HepG2 (cell line): ENCODE results near the gene HELZ2. TPM values are rescaled to one million over a fixed set of nuclear protein-coding genes. Genes with fewer than 3 reads are reported as not detected.

Source experiments
- ATAC-seq: fragments of 200-7000 bp; cut with Tn5 transposase; 3 replicates; pipeline ENCODE4 v1.9.1; 2020; ENCODE audit warnings: mild to moderate bottlenecking, moderate library complexity
- BruUV-seq: library from RNA; stranded (reverse); fragments of 400-500 nt; replicated peaks from 2 replicates; lab custom pipeline; 2021; lab: Mats Ljungman, UMichigan
- CTCF ChIA-PET: fragments of 300-600 bp; formaldehyde crosslinking; extraction: SDS; loops from one replicate; lab custom pipeline; 2021; ENCODE audit warnings: low total read pairs, inconsistent platforms, low intra/inter-chr PET ratio; lab: Yijun Ruan, JAX
- POLR2A ChIA-PET: fragments of 350-600 bp; sonication (Branson Sonifier 250); formaldehyde crosslinking; loops from one replicate; lab custom pipeline; 2020; ENCODE audit warnings: antibody characterized with exemption, inconsistent platforms; lab: Yijun Ruan, JAX
- DNase-seq: peaks from one replicate; pipeline ENCODE4 v3.0.0-alpha.2; 2015; ENCODE audit warnings: low spot score
- FAIRE-seq: peaks from 3 replicates; lab custom pipeline; 2011; peaks lifted over from hg19 to GRCh38; lab: Jason Lieb, UNC
- H2AFZ ChIP-seq: one replicate; pipeline ENCODE4 v1.6.1; 2011; ENCODE audit warnings: low read length, inconsistent platforms
- H3K27ac ChIP-seq: fragments of 300-600 bp; 3 replicates; pipeline ENCODE4 v1.8.0; 2011; ENCODE audit warnings: mixed run types, mild to moderate bottlenecking, mixed read lengths, low read length, inconsistent platforms; ENCODE audit not compliant: insufficient read depth; ENCODE audit errors: extremely low read length
- H3K27me3 ChIP-seq, 2 experiments: fragments of 200-600 bp in 1 of 2; 2 replicates in 1 of 2; 3 replicates in 1 of 2; pipeline versions ENCODE4 v1.6.0 to v1.8.0; 2011; ENCODE audit warnings: low read length in 2 of 2, mild to moderate bottlenecking in 2 of 2, moderate library complexity in 2 of 2, inconsistent platforms in 1 of 2; ENCODE audit not compliant: insufficient read depth in 2 of 2, control insufficient read depth in 1 of 2
- H3K36me3 ChIP-seq, 2 experiments: fragments of 200-600 bp in 1 of 2; replicated peaks in 1 of 2; 2 replicates in 1 of 2; 3 replicates in 1 of 2; pipeline versions ENCODE4 v1.5.1 to v1.8.0; 2011; ENCODE audit warnings: low read length in 2 of 2, inconsistent platforms in 1 of 2; ENCODE audit not compliant: insufficient read depth in 2 of 2, control insufficient read depth in 1 of 2
- H3K4me1 ChIP-seq: 2 replicates; pipeline ENCODE4 v1.5.1; 2012; ENCODE audit warnings: low read length, inconsistent platforms; ENCODE audit not compliant: insufficient read depth
- H3K4me2 ChIP-seq: 2 replicates; pipeline ENCODE4 v1.6.0; 2011; ENCODE audit warnings: low read depth, low read length, inconsistent platforms
- H3K4me3 ChIP-seq, 3 experiments: fragments of 200-600 bp in 1 of 3; sonication (generic), shearing (Covaris generic) in 1 of 3; replicated peaks in 1 of 3; 2 replicates each; pipeline ENCODE4 v1.5.1; 2011 to 2016; ENCODE audit warnings: low read length in 3 of 3, inconsistent platforms in 2 of 3, low read depth in 2 of 3, mild to moderate bottlenecking in 2 of 3, control low read depth in 1 of 3, mixed read lengths in 1 of 3; ENCODE audit not compliant: insufficient read depth in 1 of 3
- H3K79me2 ChIP-seq: one replicate; pipeline ENCODE4 v1.6.1; 2011; ENCODE audit warnings: low read length, inconsistent platforms; ENCODE audit not compliant: insufficient read depth
- H3K9ac ChIP-seq: 2 replicates; pipeline ENCODE4 v1.6.0; 2011; ENCODE audit warnings: mild to moderate bottlenecking, low read depth, low read length, inconsistent platforms; ENCODE audit not compliant: insufficient read depth
- H3K9me3 ChIP-seq: 2 replicates; pipeline ENCODE4 v1.5.1; 2012; ENCODE audit warnings: mild to moderate bottlenecking, low read length
- H4K20me1 ChIP-seq: 2 replicates; pipeline ENCODE4 v1.6.0; 2011; ENCODE audit warnings: inconsistent platforms, mild to moderate bottlenecking, low read length, moderate library complexity; ENCODE audit not compliant: insufficient read depth
- ADNP ChIP-seq: sonication (generic); formaldehyde crosslinking; IDR thresholded peaks from 2 replicates; pipeline ENCODE4 v1.4.0; 2020; ENCODE audit warnings: missing genetic modification reagents
- AGO2 ChIP-seq: fragments of 200-400 bp; formaldehyde crosslinking; optimal IDR thresholded peaks from 2 replicates; pipeline ENCODE3; 2017; ENCODE audit warnings: mild to moderate bottlenecking, low read depth, low read length, moderate library complexity
- HIVEP1 ChIP-seq: sonication (generic); formaldehyde crosslinking; IDR thresholded peaks from 2 replicates; pipeline ENCODE4 v1.4.0; 2020; ENCODE audit warnings: mild to moderate bottlenecking, missing genetic modification reagents
- MTF2 ChIP-seq: sonication (generic); formaldehyde crosslinking; IDR thresholded peaks from 2 replicates; pipeline ENCODE4 v1.5.0; 2020; ENCODE audit warnings: missing genetic modification reagents, borderline replicate concordance
- RARA ChIP-seq: IDR thresholded peaks from 2 replicates; pipeline ENCODE4 v1.6.1; 2016; ENCODE audit warnings: missing genetic modification reagents, missing compliant biosample characterization
- ZNF253 ChIP-seq: sonication (generic); formaldehyde crosslinking; IDR thresholded peaks from 2 replicates; pipeline ENCODE4 v1.8.0; 2022; ENCODE audit warnings: mild to moderate bottlenecking, missing genetic modification reagents, borderline replicate concordance
- WGBS: methylation state at CpG from one replicate; pipeline ENCODE4 v1.1.6; 2017; ENCODE audit warnings: low lambda C conversion rate; 5-methylcytosine and 5-hydroxymethylcytosine counted together
- in situ Hi-C: cut with HindIII; loops from 2 replicates; pipeline ENCODE4 v1.10.0; 2017; ENCODE audit warnings: low pct_unique_long_range_greater_than_20kb; ENCODE audit not compliant: extremely low pct_ligation_motif_present
- intact Hi-C: fragments of 100-400 bp; cut with micrococcal nuclease; formaldehyde crosslinking; loops from one replicate; pipeline ENCODE4 v1.10.0; 2022; ENCODE audit not compliant: unreplicated experiment
- polyA plus RNA-seq, 8 experiments: library from polyadenylated mRNA; depleted of rRNA in 3 of 8; stranded (reverse) in 7 of 8; unstranded in 1 of 8; fragments of >200 nt; fragmentation: Illumina TruSeq in 4 of 8; extraction: Trizol in 4 of 8; gene quantifications; 2 replicates each; pipeline versions ENCODE4 v1.2.1 to v1.2.3, GENCODE V29; 2011 to 2016; ENCODE audit warnings: low read depth in 4 of 8, missing spikeins in 1 of 8, mixed read lengths in 1 of 8; ENCODE audit not compliant: insufficient read depth in 1 of 8
- total RNA-seq, 5 experiments: library from RNA; depleted of rRNA; stranded (reverse); fragments of >200 nt; fragmentation: Illumina TruSeq; extraction: Trizol; gene quantifications; 2 replicates each; pipeline ENCODE4 v1.2.3, GENCODE V29; 2016; ENCODE audit warnings: low read depth in 1 of 5

The HELZ2 gene
- total and polyA plus RNA-seq, 2 of the 13 experiments (the other 11 are each of a cell fraction or from before 2014, with no cell fraction given) = 9.6 to 10.1 TPM

- 0 out of 2 replicates have a peak, but pooled peaks have one; percentile 45 for TF ChIP-seq HIVEP1 (CRISPR knock-in tag)
- peak; percentile 77 for TF ChIP-seq AGO2
- TF ChIP-seq ADNP = no peak
- no peak for TF ChIP-seq RARA (CRISPR knock-in tag)
- Histone ChIP-seq H3K4me1 (no peaks in the 10 kb centered on the region), H3K79me2 (no peaks in the 10 kb centered on the region), H4K20me1 (no peaks in the 10 kb centered on the region), H2AFZ (no peak overlapping the region), H3K9me3 (no peaks in the 10 kb centered on the region), H3K9ac (no peak overlapping the region), H3K27me3 (no peaks in the 10 kb centered on the region), H3K4me3 (no peak overlapping the region), H3K4me2 (no peak overlapping the region), H3K36me3 (peaks cover 20 to 32% of the 10 kb centered on the region in 2 experiments; a peak in 4 of 5 replicates), H3K27ac (no peak overlapping the region)
- no peak; the same call in 1 of the 3 replicates for ATAC-seq
- intact Hi-C loops (no loop called here), in situ Hi-C loops (no loop called here)
- ChIA-PET CTCF (no interaction called here), POLR2A (no interaction called here)
- FAIRE-seq = no peak
- no peak for DNase-seq
- no TSS peak for BruUV-seq
- 91% methylated on average over 24 of the region's 30 CpGs for WGBS
Observed at GRCh38 chr20:63595416-63596127, 21.5 kb upstream of the HELZ2 start.

- Histone ChIP-seq H3K4me2 (no peak overlapping the region), H4K20me1 (no peaks in the 10 kb centered on the region), H3K9ac (no peak overlapping the region), H3K27me3 (no peaks in the 10 kb centered on the region), H3K27ac (no peak overlapping the region), H2AFZ (no peak overlapping the region), H3K36me3 (peaks cover 23 to 24% of the 10 kb centered on the region in 2 experiments; a peak in 4 of 5 replicates), H3K9me3 (no peaks in the 10 kb centered on the region), H3K79me2 (no peaks in the 10 kb centered on the region), H3K4me1 (no peaks in the 10 kb centered on the region), H3K4me3 (no peak overlapping the region)
- ATAC-seq (no peak), DNase-seq (no peak), FAIRE-seq (no peak)
- in situ Hi-C loops (no loop called here), intact Hi-C loops (no loop called here)
- ChIA-PET CTCF (no interaction called here), POLR2A (no interaction called here)
- WGBS = 95% methylated on average over 9 of the region's 10 CpGs
- BruUV-seq = no TSS peak
- 0 out of 2 replicates have a peak, but pooled peaks have one; percentile 24 for TF ChIP-seq ZNF253
- TF ChIP-seq AGO2 = peak; percentile 16
- no peak for TF ChIP-seq MTF2 (CRISPR knock-in tag)
Observed at GRCh38 chr20:63594043-63594561, 20.1 kb upstream of the HELZ2 start.
